ENCODE measurements around the gene FAH.
"Not testable (repeated sequence)": the region's sequence is repeated elsewhere in the genome, so short reads cannot be mapped to it uniquely, and the experiment has no call there.

Gene FAH

GRCh38 chr15:80151576-80151975 is 1.2 kb upstream of the FAH start:
- DNase-seq (ENCODE audit: low read depth in 2 of 2), result no peak

- peak; percentile 82 to 95 for DNase-seq (ENCODE audit: low read depth in 2 of 2)
Measured at GRCh38 chr15:80152180-80152895, 461 bp upstream of the FAH start.

GRCh38 chr15:80153900-80154299 is 1.1 kb downstream of the FAH start:
- no peak for DNase-seq (ENCODE audit: low read depth in 2 of 2)

GRCh38 chr15:80154336-80154735 is 1.5 kb downstream of the FAH start:
- no peak for DNase-seq (ENCODE audit: low read depth in 2 of 2)

GRCh38 chr15:80155001-80155377 is 2.2 kb downstream of the FAH start:
- DNase-seq (ENCODE audit: low read depth in 2 of 2), result no peak

GRCh38 chr15:80155378-80156175 is 2.8 kb downstream of the FAH start:
- not testable (repeated sequence) for DNase-seq (ENCODE audit: low read depth in 2 of 2)

- no peak for DNase-seq (ENCODE audit: low read depth in 2 of 2)
Measured at GRCh38 chr15:80156176-80156720, 3.4 kb downstream of the FAH start.

GRCh38 chr15:80157215-80157614 is 4.4 kb downstream of the FAH start:
- no peak for DNase-seq (ENCODE audit: low read depth in 2 of 2)

- no peak for DNase-seq (ENCODE audit: low read depth in 2 of 2)
Measured at GRCh38 chr15:80159301-80159700, 6.5 kb downstream of the FAH start.

GRCh38 chr15:80159811-80160569 is 7.2 kb downstream of the FAH start:
- no peak for DNase-seq (ENCODE audit: low read depth in 2 of 2)

- DNase-seq (ENCODE audit: low read depth in 2 of 2), result peak in 1 of 2 experiments; percentile 27
Measured at GRCh38 chr15:80160570-80161156, 7.9 kb downstream of the FAH start.

GRCh38 chr15:80161468-80162016 is 8.7 kb downstream of the FAH start:
- no peak for DNase-seq (ENCODE audit: low read depth in 2 of 2)

- no peak for DNase-seq (ENCODE audit: low read depth in 2 of 2)
Measured at GRCh38 chr15:80162059-80162554, 9.3 kb downstream of the FAH start.

- no peak for DNase-seq (ENCODE audit: low read depth in 2 of 2)
Measured at GRCh38 chr15:80163217-80163616, 10.4 kb downstream of the FAH start.

- DNase-seq (ENCODE audit: low read depth in 2 of 2), result no peak
Measured at GRCh38 chr15:80163897-80164296, 11.1 kb downstream of the FAH start.

- DNase-seq (ENCODE audit: low read depth in 2 of 2), result no peak
Measured at GRCh38 chr15:80167936-80168335, 15.1 kb downstream of the FAH start.

GRCh38 chr15:80168421-80168820 is 15.6 kb downstream of the FAH start:
- no peak for DNase-seq (ENCODE audit: low read depth in 2 of 2)

GRCh38 chr15:80169768-80170357 is 17.1 kb downstream of the FAH start:
- DNase-seq (ENCODE audit: low read depth in 2 of 2), result no peak

- DNase-seq (ENCODE audit: low read depth in 2 of 2), result no peak
Measured at GRCh38 chr15:80170596-80170995, 17.8 kb downstream of the FAH start.

GRCh38 chr15:80171787-80172186 is 19.0 kb downstream of the FAH start:
- no peak for DNase-seq (ENCODE audit: low read depth in 2 of 2)

GRCh38 chr15:80172401-80172800 is 19.6 kb downstream of the FAH start:
- no peak for DNase-seq (ENCODE audit: low read depth in 2 of 2)
